Suppressor macrophage (primary cell): ENCODE data around the gene WIPI1.
A peak's percentile ranks its signal among the peaks of the same experiment; 100 is the strongest.
"Not testable (repeated sequence)": the region's sequence is repeated elsewhere in the genome, so short reads cannot be mapped to it uniquely, and the experiment has no call there.

Experiments
- DNase-seq, 4 experiments: peaks; one replicate each; pipeline ENCODE4 v3.0.0-alpha.2; 2020 to 2022

WIPI1 gene

DNA sequence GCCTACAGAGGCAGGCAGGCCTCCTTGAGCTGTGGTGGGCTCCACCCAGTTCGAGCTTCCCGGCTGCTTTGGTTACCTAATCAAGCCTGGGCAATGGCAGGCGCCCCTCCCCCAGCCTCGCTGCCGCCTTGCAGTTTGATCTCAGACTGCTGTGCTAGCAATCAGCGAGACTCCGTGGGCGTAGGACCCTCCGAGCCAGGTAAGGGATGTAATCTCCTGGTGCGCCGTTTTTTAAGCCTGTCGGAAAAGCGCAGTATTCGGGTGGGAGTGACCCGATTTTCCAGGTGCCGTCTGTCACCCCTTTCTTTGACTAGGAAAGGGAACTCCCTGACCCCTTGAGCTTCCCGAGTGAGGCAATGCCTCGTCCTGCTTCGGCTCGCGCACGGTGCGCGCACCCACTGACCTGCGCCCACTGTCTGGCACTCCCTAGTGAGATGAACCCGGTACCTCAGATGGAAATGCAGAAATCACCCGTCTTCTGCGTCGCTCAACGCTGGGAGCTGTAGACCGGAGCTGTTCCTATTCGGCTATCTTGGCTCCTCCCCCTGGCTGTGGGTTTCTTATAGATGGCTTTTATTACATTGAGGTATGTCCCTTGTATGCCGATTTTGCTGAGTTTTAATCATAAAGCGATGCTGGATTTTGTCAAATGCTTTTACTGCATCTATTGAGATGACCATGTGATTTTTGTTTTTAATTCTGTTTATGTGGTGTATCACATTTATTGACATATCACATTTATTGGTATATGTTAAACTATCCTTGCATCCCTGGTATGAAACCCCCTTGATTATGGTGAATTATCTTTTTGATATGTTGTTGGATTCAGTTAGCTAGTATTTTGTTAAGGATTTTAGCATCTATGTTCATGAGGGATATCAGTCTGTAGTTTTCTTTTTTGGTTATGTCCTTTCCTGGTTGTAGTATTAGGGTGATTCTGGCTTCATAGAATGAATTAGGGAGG, 43.4 kb downstream of the WIPI1 start:
- DNase-seq: peak in 3 of 4 experiments; percentile 50 to 68 (median 56)

GRCh38 chr17:68407656-68408055, 49.6 kb downstream of the WIPI1 start:
- peak in 2 of 4 experiments; percentile 20 to 32 for DNase-seq

- DNase-seq: not testable (repeated sequence)
Observed at GRCh38 chr17:68403837-68404236, 53.5 kb downstream of the WIPI1 start.

DNA sequence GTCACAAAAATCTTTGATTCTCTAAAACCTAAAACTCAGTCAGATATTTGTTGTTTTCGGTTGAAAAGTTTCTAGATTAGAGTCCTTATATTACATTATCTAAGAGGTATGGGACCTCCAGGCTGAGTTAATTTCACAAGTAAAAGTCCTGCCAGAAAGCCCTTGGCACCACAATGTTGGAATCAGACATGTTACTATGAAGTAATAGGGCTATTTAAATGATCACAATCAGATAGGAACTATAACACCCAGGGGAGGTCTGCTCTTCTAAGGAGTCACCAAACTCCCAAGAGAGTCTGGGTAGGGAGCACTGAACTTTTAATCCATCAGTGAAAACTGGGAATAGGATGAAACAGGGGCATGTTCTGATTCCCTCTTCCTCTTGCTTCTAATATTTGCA, 54.2 kb downstream of the WIPI1 start:
- no peak for DNase-seq

- DNase-seq: no peak
Observed at GRCh38 chr17:68401288-68401687, 56.0 kb downstream of the WIPI1 start.

DNA sequence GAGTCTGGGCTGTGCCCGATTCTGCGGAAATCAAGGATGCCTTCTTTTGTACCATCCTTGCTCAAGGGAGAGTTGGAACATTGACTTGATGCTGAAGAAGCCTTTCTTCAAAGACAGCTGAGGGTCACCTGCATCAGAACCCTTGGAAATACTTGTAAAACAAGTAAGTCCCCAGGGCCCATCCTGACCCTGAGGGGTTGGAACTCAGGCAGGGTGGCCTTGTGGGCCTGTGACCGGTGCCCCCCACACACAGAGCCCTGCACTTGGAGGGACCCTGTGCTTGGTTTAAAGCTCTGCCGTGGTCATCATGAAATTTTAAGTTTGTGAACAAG, 56.9 kb downstream of the WIPI1 start:
- DNase-seq: no peak

GRCh38 chr17:68399638-68400403, 57.5 kb downstream of the WIPI1 start:
- peak; percentile 69 to 84 (median 82) for DNase-seq

DNA sequence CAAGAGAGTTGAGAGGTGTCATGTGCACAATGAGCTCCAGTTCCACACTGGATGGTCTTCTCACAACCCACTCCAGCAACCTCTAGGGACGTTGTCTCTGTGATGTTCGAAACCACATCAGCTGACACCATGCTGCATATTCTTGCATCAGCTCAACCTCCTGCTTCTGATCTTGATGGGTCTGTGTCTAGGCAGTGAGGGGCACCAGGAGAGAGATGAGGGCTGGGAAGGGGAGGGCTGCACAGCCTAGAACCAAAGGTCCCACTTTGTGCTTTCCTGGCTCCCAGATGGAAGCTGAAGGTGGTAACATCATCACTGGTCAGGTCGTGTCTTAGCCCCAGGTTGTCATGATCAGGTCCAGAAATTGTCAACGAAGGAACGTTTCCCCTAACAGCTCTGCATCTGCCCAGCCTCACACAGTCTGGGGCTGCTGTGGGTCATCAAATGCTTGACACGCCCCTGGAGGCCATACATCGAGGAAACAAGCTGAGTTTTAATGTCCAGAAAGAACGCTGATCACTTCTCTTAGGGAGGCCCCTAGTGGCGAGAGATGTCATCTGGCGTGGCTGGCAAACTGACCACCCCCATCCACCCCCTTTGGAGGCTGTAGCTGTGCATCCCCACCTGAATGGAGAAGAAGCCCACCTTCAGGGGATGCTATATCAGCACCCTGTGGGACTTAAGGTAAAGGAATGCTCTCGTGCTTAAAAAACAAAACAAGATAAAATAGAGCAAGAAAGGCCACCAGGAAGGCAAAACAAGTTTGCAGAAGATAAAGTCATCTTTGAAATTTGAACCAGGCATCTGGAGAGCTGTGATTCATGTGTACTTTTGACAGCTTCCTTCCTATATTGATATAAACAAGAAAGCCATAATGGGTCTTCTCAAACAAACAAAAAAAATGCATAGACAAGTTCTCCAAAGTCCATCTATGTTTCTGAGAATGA, 58.3 kb downstream of the WIPI1 start:
- DNase-seq: peak; percentile 83 to 93 (median 88)

GRCh38 chr17:68397108-68397536, 60.2 kb downstream of the WIPI1 start:
- no peak for DNase-seq

DNA sequence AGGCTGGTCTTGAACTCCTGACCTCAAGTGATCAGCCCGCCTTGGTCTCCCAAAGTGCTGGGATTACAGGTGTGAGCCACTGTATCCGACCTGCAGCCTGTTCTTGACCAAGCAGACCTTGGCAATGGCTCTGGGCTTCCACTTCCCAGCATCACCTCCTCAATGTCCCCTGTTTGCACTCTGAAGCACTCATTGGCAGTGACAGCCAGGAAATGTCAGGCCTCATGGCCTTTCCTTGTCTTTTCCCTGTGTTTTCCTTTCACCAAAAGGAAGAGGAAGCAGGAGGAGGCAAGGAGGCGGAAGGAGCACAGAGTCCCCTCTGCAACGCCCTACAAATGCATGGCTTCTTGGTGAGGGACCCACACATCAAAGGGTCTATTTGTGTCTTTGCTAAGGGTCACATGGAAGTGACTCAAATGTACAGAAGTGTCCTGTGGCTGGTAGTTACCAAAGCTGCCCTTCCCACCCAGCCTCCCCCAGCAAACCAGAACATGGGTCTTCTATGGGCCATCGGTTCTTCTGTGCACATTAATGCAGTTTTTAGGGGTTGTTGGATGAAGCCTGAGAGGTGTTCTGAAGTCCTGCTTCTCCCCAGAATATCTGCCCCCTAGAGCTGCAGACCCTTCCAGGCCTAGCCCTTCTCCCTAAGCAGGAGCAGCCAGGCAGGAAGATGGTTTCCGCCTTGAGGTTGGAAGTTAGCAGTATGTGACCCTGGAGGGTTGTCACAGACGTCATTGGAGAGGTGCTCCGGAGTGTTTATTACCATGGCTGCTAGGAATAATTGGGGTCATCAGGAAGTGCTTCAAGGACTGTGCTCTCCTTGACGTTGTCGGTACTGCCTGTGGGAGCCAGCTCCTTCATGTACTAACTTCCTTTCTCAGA, 60.8 kb downstream of the WIPI1 start:
- DNase-seq: peak in 3 of 4 experiments; percentile 46 to 57 (median 53)

DNA sequence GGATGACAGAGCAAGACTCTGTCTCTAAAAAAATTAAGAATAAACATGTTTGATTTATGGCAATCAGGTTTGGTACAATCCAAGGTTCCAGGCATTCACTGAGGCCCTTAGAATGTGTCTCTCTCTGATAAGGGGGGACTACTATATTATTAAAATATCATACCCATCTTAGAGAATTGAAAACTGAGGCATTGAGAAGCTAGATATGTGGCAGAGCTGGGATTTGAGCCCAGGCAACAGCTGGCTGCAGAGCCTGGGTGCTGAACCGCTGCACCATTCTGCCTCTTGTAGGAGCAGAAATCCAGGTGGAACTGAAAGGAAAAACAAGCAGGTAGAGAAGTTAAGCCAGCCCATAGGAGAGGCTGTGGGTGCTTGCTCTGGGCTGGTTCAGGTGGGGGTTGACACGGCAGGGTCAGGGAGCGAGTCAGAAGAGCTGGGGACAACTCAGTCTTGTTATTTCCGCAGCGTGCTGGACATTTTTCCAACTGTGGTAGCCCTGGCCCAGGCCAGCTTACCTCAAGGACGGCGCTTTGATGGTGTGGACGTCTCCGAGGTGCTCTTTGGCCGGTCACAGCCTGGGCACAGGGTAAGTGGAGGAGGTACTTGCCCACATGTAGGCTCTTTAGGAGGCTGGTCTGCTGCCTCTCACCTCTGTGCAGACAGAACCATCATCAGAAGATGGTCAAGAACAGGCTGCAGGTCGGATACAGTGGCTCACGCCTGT, 62.5 kb downstream of the WIPI1 start:
- DNase-seq: no peak

GRCh38 chr17:68391561-68392268, 65.6 kb downstream of the WIPI1 start:
- DNase-seq: no peak

- no peak for DNase-seq
Observed at GRCh38 chr17:68390888-68391545, 66.3 kb downstream of the WIPI1 start.

- DNase-seq: no peak
Observed at GRCh38 chr17:68389041-68389440, 68.3 kb downstream of the WIPI1 start.

- DNase-seq: no peak
Observed at GRCh38 chr17:68387435-68388218, 69.7 kb downstream of the WIPI1 start.

GRCh38 chr17:68385490-68386215, 71.6 kb downstream of the WIPI1 start:
- DNase-seq: no peak

- DNase-seq: no peak
Observed at GRCh38 chr17:68384941-68385340, 72.4 kb downstream of the WIPI1 start.

GRCh38 chr17:68384471-68384870, 72.8 kb downstream of the WIPI1 start:
- peak in 3 of 4 experiments; percentile 24 to 71 (median 68) for DNase-seq
